PC-9 (cell line): ENCODE measurements around the gene NRAS. TPM values are rescaled to one million over a fixed set of nuclear protein-coding genes. Genes with fewer than 3 reads are reported as not detected.
A peak's percentile ranks its signal among the peaks of the same experiment; 100 is the strongest.

Experiments used
- BruUV-seq: library from RNA; stranded (reverse); fragments of 400-500 nt; replicated peaks from 2 replicates; lab custom pipeline; 2021; lab: Mats Ljungman, UMichigan
- CTCF ChIA-PET: fragments of 300-600 bp; sonication (Branson Sonifier 250); formaldehyde crosslinking; loops from one replicate; lab custom pipeline; 2022; ENCODE audit warnings: antibody characterized with exemption; lab: Charles Lee
- POLR2A ChIA-PET: fragments of 300-600 bp; sonication (Branson Sonifier 250); formaldehyde crosslinking; loops from one replicate; lab custom pipeline; 2022; ENCODE audit warnings: antibody characterized with exemption; ENCODE audit not compliant: unreplicated experiment; lab: Charles Lee
- DNase-seq, 2 experiments: peaks; one replicate each; pipeline versions ENCODE4 v3.0.0 to v3.0.0-alpha.2; 2015 to 2022; ENCODE audit warnings: mixed read lengths in 1 of 2
- H2AFZ ChIP-seq: fragments of 200-600 bp; sonication (generic); 2 replicates; pipeline ENCODE4 v1.8.1; 2017; ENCODE audit warnings: antibody characterized with exemption
- H3F3A ChIP-seq: fragments of 200-600 bp; sonication (generic); 2 replicates; pipeline ENCODE4 v1.8.1; 2017; ENCODE audit warnings: antibody characterized with exemption, mild to moderate bottlenecking, low read depth; ENCODE audit not compliant: insufficient read depth
- H3K27ac ChIP-seq: fragments of 200-600 bp; sonication (generic); 2 replicates; pipeline ENCODE4 v1.6.1; 2016; ENCODE audit warnings: mixed run types
- H3K27me3 ChIP-seq: fragments of 200-600 bp; sonication (generic); 2 replicates; pipeline ENCODE4 v1.6.1; 2016; ENCODE audit warnings: low read depth, mixed run types; ENCODE audit not compliant: insufficient read depth
- H3K36me3 ChIP-seq: fragments of 200-600 bp; sonication (generic); 2 replicates; pipeline ENCODE4 v1.6.1; 2016; ENCODE audit warnings: low read depth, mixed run types
- H3K4me1 ChIP-seq: fragments of 200-600 bp; sonication (generic); replicated peaks from 2 replicates; pipeline ENCODE4 v1.6.1; 2016; ENCODE audit warnings: mixed run types; ENCODE audit not compliant: insufficient read depth
- H3K4me2 ChIP-seq: fragments of 200-600 bp; sonication (generic); 2 replicates; pipeline ENCODE4 v1.6.1; 2017; ENCODE audit warnings: mixed run types
- H3K4me3 ChIP-seq: fragments of 200-600 bp; sonication (generic); 2 replicates; pipeline ENCODE4 v1.6.1; 2016; ENCODE audit warnings: mixed run types
- H3K79me2 ChIP-seq: fragments of 200-600 bp; sonication (generic); 2 replicates; pipeline ENCODE4 v1.6.1; 2017; ENCODE audit warnings: low read depth, mixed run types
- H3K9me2 ChIP-seq: fragments of 200-600 bp; sonication (generic); 2 replicates; pipeline ENCODE4 v1.8.1; 2017; ENCODE audit warnings: mild to moderate bottlenecking; ENCODE audit not compliant: insufficient read depth
- H3K9me3 ChIP-seq: fragments of 200-600 bp; sonication (generic); 2 replicates; pipeline ENCODE4 v1.8.1; 2016; ENCODE audit warnings: low read depth; ENCODE audit not compliant: insufficient read depth
- H4K20me1 ChIP-seq: fragments of 200-600 bp; sonication (generic); 2 replicates; pipeline ENCODE4 v1.8.1; 2017; ENCODE audit not compliant: insufficient read depth
- EZH2 ChIP-seq: fragments of 200-600 bp; sonication (generic); IDR thresholded peaks from 2 replicates; pipeline ENCODE4 v1.8.0; 2017; ENCODE audit warnings: antibody characterized with exemption, low read depth
- intact Hi-C: fragments of 100-400 bp; cut with micrococcal nuclease; formaldehyde crosslinking; loops from one replicate; pipeline ENCODE4 v1.10.0; 2022; ENCODE audit not compliant: unreplicated experiment
- total RNA-seq: library from RNA; stranded (reverse); gene quantifications from 2 replicates; pipeline ENCODE4 v1.2.3, GENCODE V29; 2021
- TF ChIP-seq, protein P1 (sequence below): fragments of 200-600 bp; sonication (generic); conservative IDR thresholded peaks from 2 replicates; pipeline ENCODE4 v1.6.1; 2017; ENCODE audit warnings: mixed run types, antibody characterized with exemption, mild to moderate bottlenecking, moderate library complexity

NRAS gene
- total RNA-seq, 1 experiment from 2014 or later: 37.8 TPM

DNA sequence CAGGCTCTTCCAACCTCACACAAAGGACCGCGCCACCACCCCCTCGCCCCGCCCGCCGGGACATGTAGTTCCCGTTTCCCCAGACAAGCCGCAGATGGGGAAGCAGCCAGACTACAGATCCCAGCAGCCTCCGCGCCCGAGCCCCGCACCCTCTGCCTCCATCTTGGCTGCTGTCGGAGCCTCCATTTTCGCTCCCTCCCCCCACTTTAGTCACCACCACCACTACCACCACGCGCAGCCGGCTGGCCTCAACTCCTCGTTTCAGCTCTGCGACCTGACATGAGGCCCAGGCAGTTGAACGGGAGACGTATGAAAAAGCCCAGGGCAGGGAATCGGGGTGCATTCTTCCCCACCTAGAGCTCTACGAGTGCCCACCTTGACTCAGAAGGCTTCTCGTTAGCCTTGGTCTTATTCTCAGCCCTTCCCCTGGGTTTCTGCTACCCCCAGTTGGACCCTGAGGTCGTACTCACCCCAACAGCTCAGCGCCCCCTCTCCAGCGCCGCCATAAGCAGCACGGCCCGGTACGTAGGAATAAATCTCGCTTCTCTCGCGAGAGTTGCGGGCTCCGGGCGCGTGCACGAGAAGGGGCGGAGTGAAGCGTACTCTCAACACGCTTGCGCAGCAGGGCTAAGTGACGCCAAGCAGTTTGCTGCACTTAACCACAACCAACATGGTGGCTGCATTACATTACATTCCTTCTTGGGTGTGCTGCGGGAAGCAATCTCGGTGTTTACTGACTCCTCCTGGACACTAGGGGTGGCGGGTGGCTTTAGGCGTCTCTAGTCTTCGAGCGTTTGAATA lies 41.1 kb upstream of the NRAS start, which contains the start of gene CSDE1:
TSS of gene CSDE1 (minus strand) at position 530 of the 801 bp plus-strand sequence. CDS start 18,094 bp downstream, outside the sequence.
- BruUV-seq: no TSS peak
- POLR2A ChIA-PET: interaction anchor here (0.6 to 0.8 kb wide), 2 partner anchors 19 to 33 kb away, joined by 3 to 6 read pairs; no protein-coding TSS in a partner anchor
- CTCF ChIA-PET: no interaction called here
- peaks cover 34% of the 10 kb centered on the region for H3K4me1 ChIP-seq
- peak within 1 kb of the TSS; percentile 91 for H2AFZ ChIP-seq
- H4K20me1 ChIP-seq: peaks cover 46% of the 10 kb centered on the region
- peak within 1 kb of the TSS; percentile 79 for H3K4me3 ChIP-seq
- H3K27ac ChIP-seq: peak within 1 kb of the TSS; percentile 87
- DNase-seq: peak; percentile 95 to 99
- no peaks in the 10 kb centered on the region for H3K9me3 ChIP-seq
- peaks cover 22% of the 10 kb centered on the region for H3F3A ChIP-seq
- no peak for TF ChIP-seq EZH2
- TF ChIP-seq, protein P1, sequence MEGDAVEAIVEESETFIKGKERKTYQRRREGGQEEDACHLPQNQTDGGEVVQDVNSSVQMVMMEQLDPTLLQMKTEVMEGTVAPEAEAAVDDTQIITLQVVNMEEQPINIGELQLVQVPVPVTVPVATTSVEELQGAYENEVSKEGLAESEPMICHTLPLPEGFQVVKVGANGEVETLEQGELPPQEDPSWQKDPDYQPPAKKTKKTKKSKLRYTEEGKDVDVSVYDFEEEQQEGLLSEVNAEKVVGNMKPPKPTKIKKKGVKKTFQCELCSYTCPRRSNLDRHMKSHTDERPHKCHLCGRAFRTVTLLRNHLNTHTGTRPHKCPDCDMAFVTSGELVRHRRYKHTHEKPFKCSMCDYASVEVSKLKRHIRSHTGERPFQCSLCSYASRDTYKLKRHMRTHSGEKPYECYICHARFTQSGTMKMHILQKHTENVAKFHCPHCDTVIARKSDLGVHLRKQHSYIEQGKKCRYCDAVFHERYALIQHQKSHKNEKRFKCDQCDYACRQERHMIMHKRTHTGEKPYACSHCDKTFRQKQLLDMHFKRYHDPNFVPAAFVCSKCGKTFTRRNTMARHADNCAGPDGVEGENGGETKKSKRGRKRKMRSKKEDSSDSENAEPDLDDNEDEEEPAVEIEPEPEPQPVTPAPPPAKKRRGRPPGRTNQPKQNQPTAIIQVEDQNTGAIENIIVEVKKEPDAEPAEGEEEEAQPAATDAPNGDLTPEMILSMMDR: peak; percentile 64; the same call in 1 of the 2 replicates
- H3K36me3 ChIP-seq: peaks cover 24% of the 10 kb centered on the region
- intact Hi-C loops: loop anchor here (1.0 to 5.0 kb wide), 2 partner anchors 23 to 355 kb away; partner anchors contain the start of gene SIKE1
- peak within 1 kb of the TSS; percentile 84 for H3K4me2 ChIP-seq
- no peaks in the 10 kb centered on the region for H3K27me3 ChIP-seq
- H3K79me2 ChIP-seq: peaks cover 52% of the 10 kb centered on the region
- no peaks in the 10 kb centered on the region for H3K9me2 ChIP-seq

DNA sequence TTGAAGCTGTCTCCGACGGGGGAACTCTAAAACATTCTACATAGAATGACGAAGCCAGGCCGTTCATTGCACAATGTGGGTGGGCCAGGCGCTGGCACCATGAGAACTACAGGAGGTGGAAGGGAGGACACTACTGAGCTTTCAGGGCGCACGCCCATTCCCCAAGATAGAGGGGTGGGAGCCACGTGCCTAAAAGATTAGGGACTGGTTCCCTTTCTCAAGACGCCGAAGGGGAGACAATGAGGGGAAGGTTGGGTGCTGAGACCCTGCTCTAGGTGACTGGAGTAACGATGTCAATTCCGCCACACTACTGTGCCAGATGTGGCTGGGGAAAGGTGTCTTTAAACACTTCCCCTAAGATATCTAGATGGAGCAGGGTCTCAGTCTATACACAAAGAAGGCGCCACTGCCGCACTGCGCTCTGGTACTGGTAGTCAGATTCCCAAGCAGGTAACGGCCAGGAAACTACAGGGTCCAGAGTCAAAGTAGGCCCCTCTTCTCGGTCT lies 40.4 kb upstream of the NRAS start:
- Histone ChIP-seq H3K36me3 (peaks cover 24% of the 10 kb centered on the region), H3K9me3 (no peaks in the 10 kb centered on the region), H2AFZ (no peak overlapping the region), H3K27me3 (no peaks in the 10 kb centered on the region), H3K4me2 (peak overlapping the region; percentile 84), H3K4me3 (peak overlapping the region; percentile 79), H3K9me2 (no peaks in the 10 kb centered on the region), H4K20me1 (peaks cover 52% of the 10 kb centered on the region), H3F3A (peaks cover 22% of the 10 kb centered on the region), H3K27ac (peak overlapping the region; percentile 87), H3K4me1 (peaks cover 34% of the 10 kb centered on the region), H3K79me2 (peaks cover 58% of the 10 kb centered on the region)
- POLR2A ChIA-PET: interaction anchor here (0.8 kb wide), 2 partner anchors 33 to 1234 kb away, joined by 5 to 6 read pairs; no protein-coding TSS in a partner anchor
- intact Hi-C loops: loop anchor here (5.0 kb wide), 1 partner anchor 355 kb away; no protein-coding TSS in a partner anchor
- BruUV-seq: no TSS peak
- CTCF ChIA-PET: no interaction called here
- no peak for TF ChIP-seq EZH2
- TF ChIP-seq, protein P1: no peak
- DNase-seq: peak; percentile 16 to 72
